ENCODE measurements around the gene NDUFA3. TPM values are rescaled to one million over a fixed set of nuclear protein-coding genes. Genes with fewer than 3 reads are reported as not detected.

NDUFA3 gene
- total RNA-seq, 1 experiment from 2014 or later, result 211 TPM

- BruUV-seq (replicated peaks), result no TSS peak
- POLR2A ChIA-PET, result no interaction called here
- H3K36me3 ChIP-seq (ENCODE audit: control insufficient read depth, insufficient read depth, low read length), result peaks cover 22% of the 10 kb centered on the region
Measured at GRCh38 chr19:54152267-54152666, 49.6 kb downstream of the NDUFA3 start.

GRCh38 chr19:54152878-54153524 lies 50.3 kb downstream of the NDUFA3 start:
- no peak for TF ChIP-seq SIN3A (IDR thresholded peaks at IDR 0.05; ENCODE audit: borderline replicate concordance, insufficient read depth, low read depth, low read length)
- TF ChIP-seq TCF7L2 (IDR thresholded peaks at IDR 0.05; ENCODE audit: low read depth, low read length), result no peak
- TF ChIP-seq, protein P1, sequence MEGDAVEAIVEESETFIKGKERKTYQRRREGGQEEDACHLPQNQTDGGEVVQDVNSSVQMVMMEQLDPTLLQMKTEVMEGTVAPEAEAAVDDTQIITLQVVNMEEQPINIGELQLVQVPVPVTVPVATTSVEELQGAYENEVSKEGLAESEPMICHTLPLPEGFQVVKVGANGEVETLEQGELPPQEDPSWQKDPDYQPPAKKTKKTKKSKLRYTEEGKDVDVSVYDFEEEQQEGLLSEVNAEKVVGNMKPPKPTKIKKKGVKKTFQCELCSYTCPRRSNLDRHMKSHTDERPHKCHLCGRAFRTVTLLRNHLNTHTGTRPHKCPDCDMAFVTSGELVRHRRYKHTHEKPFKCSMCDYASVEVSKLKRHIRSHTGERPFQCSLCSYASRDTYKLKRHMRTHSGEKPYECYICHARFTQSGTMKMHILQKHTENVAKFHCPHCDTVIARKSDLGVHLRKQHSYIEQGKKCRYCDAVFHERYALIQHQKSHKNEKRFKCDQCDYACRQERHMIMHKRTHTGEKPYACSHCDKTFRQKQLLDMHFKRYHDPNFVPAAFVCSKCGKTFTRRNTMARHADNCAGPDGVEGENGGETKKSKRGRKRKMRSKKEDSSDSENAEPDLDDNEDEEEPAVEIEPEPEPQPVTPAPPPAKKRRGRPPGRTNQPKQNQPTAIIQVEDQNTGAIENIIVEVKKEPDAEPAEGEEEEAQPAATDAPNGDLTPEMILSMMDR (IDR thresholded peaks at IDR 0.05), result no peak
- no peak for TF ChIP-seq REST (IDR thresholded peaks at IDR 0.05; ENCODE audit: insufficient read depth in 1 of 2, low read depth in 2 of 2, low read length in 1 of 2)
- peak; percentile 22; the same call in 1 of the 2 replicates for TF ChIP-seq POLR2AphosphoS5 (IDR thresholded peaks at IDR 0.05; ENCODE audit: low read depth, low read length)
- H3K27me3 ChIP-seq (ENCODE audit: control insufficient read depth, insufficient read depth, low read length), result no peaks in the 10 kb centered on the region
- no peak overlapping the region for H3K27ac ChIP-seq (ENCODE audit: low read length)
- peaks cover 18% of the 10 kb centered on the region for H3K4me1 ChIP-seq (ENCODE audit: control insufficient read depth, insufficient read depth, low read length)
- ATAC-seq (no peak), DNase-seq (ENCODE audit: low read depth, low spot score) (no peak)
- intact Hi-C loops (cut with micrococcal nuclease; ENCODE audit: unreplicated experiment), result no loop called here
- POLR2A ChIA-PET, result no interaction called here
- peaks cover 22% of the 10 kb centered on the region for H3K36me3 ChIP-seq (ENCODE audit: control insufficient read depth, insufficient read depth, low read length)
- CTCF ChIA-PET, result no interaction called here
- no peak overlapping the region for H3K4me3 ChIP-seq (ENCODE audit: low read depth in 2 of 2, low read length in 2 of 2)
- no peaks in the 10 kb centered on the region for H3K9me3 ChIP-seq (ENCODE audit: control insufficient read depth, insufficient read depth, low read depth, low read length)
- BruUV-seq (replicated peaks), result no TSS peak
- in situ Hi-C loops (cut with HindIII; ENCODE audit: low pct_unique_long_range_greater_than_20kb, low sequenced_read_pairs), result no loop called here

More at GRCh38 chr19:54152267-54152666, 49.6 kb downstream of the NDUFA3 start:
- Histone ChIP-seq H3K27ac (ENCODE audit: low read length) (no peak overlapping the region), H3K9me3 (ENCODE audit: control insufficient read depth, insufficient read depth, low read depth, low read length) (no peaks in the 10 kb centered on the region), H3K4me1 (ENCODE audit: control insufficient read depth, insufficient read depth, low read length) (peaks cover 15% of the 10 kb centered on the region), H3K4me3 (ENCODE audit: low read depth in 2 of 2, low read length in 2 of 2) (no peak overlapping the region), H3K27me3 (ENCODE audit: control insufficient read depth, insufficient read depth, low read length) (no peaks in the 10 kb centered on the region)
- intact Hi-C loops (cut with micrococcal nuclease; ENCODE audit: unreplicated experiment) (no loop called here), in situ Hi-C loops (cut with HindIII; ENCODE audit: low pct_unique_long_range_greater_than_20kb, low sequenced_read_pairs) (no loop called here)
- TF ChIP-seq POLR2AphosphoS5 (IDR thresholded peaks at IDR 0.05; ENCODE audit: low read depth, low read length) (no peak), TCF7L2 (IDR thresholded peaks at IDR 0.05; ENCODE audit: low read depth, low read length) (no peak), REST (IDR thresholded peaks at IDR 0.05; ENCODE audit: insufficient read depth in 1 of 2, low read depth in 2 of 2, low read length in 1 of 2) (no peak), SIN3A (IDR thresholded peaks at IDR 0.05; ENCODE audit: borderline replicate concordance, insufficient read depth, low read depth, low read length) (no peak)
- TF ChIP-seq, protein P1 (IDR thresholded peaks at IDR 0.05), result no peak
- CTCF ChIA-PET, result no interaction called here
- DNase-seq (ENCODE audit: low read depth, low spot score) (no peak), ATAC-seq (no peak)

Data from Panc1 (cell line).